Kidney epithelial cell (primary cell): ENCODE measurements around the gene SEPTIN12. TPM values are rescaled to one million over a fixed set of nuclear protein-coding genes. Genes with fewer than 3 reads are reported as not detected.

Source experiments
- DNase-seq: peaks from one replicate; pipeline ENCODE4 v3.0.0-alpha.2; 2010; ENCODE audit warnings: low read depth
- H3K27me3 ChIP-seq: 2 replicates; pipeline ENCODE4 v1.6.0; 2011; ENCODE audit warnings: low read length; ENCODE audit not compliant: control insufficient read depth, insufficient read depth
- H3K36me3 ChIP-seq: 2 replicates; pipeline ENCODE4 v1.5.1; 2011; ENCODE audit warnings: low read length; ENCODE audit not compliant: control insufficient read depth, insufficient read depth
- H3K4me3 ChIP-seq: 2 replicates; pipeline ENCODE4 v1.5.1; 2011; ENCODE audit warnings: low read depth, mild to moderate bottlenecking, control low read depth, low read length
- CTCF ChIP-seq: IDR thresholded peaks from 2 replicates; pipeline ENCODE4 v1.5.1; 2011; ENCODE audit warnings: mild to moderate bottlenecking, moderate library complexity, low read length, control low read depth, inconsistent platforms; ENCODE audit not compliant: insufficient read depth, poor library complexity, severe bottlenecking
- total RNA-seq: library from RNA; depleted of rRNA; stranded (reverse); fragments of >200 nt; gene quantifications from 2 replicates; pipeline ENCODE4 v1.2.3, GENCODE V29; 2015

SEPTIN12 gene
- total RNA-seq, 1 donor from 2014 or later = not detected

GRCh38 chr16:4814542-4815173 lies 26.5 kb upstream of the SEPTIN12 start:
- no peaks in the 10 kb centered on the region for H3K27me3 ChIP-seq
- H3K36me3 ChIP-seq = peaks cover 5% of the 10 kb centered on the region
- H3K4me3 ChIP-seq = no peak overlapping the region
- no peak for TF ChIP-seq CTCF
- DNase-seq = no peak

GRCh38 chr16:4814046-4814445 lies 25.9 kb upstream of the SEPTIN12 start:
- TF ChIP-seq CTCF = no peak
- no peak overlapping the region for H3K4me3 ChIP-seq
- DNase-seq = no peak
- no peaks in the 10 kb centered on the region for H3K27me3 ChIP-seq
- peaks cover 5% of the 10 kb centered on the region for H3K36me3 ChIP-seq

GRCh38 chr16:4813251-4814003 lies 25.3 kb upstream of the SEPTIN12 start:
- H3K27me3 ChIP-seq = no peaks in the 10 kb centered on the region
- no peak for TF ChIP-seq CTCF
- H3K4me3 ChIP-seq = no peak overlapping the region
- H3K36me3 ChIP-seq = peaks cover 5% of the 10 kb centered on the region
- no peak for DNase-seq

- no peak overlapping the region for H3K4me3 ChIP-seq
- DNase-seq = no peak
- H3K27me3 ChIP-seq = no peaks in the 10 kb centered on the region
- peaks cover 5% of the 10 kb centered on the region for H3K36me3 ChIP-seq
- no peak for TF ChIP-seq CTCF
Observed at GRCh38 chr16:4811773-4812172, 23.6 kb upstream of the SEPTIN12 start.

- H3K36me3 ChIP-seq = peaks cover 5% of the 10 kb centered on the region
- H3K4me3 ChIP-seq = no peak overlapping the region
- no peaks in the 10 kb centered on the region for H3K27me3 ChIP-seq
- TF ChIP-seq CTCF = no peak
- DNase-seq = no peak
Observed at GRCh38 chr16:4811242-4811641, 23.1 kb upstream of the SEPTIN12 start.
